GM18511 (cell line): ENCODE measurements around the gene ZNF76.
A peak's percentile ranks its signal among the peaks of the same experiment; 100 is the strongest.

ENCODE experiments used
- ATAC-seq: cut with Tn5 transposase; IDR thresholded peaks from one replicate; pipeline ENCODE4 v1.9.1; 2021; ENCODE audit warnings: mild to moderate bottlenecking, moderate library complexity; ENCODE audit not compliant: unreplicated experiment

Gene ZNF76

DNA sequence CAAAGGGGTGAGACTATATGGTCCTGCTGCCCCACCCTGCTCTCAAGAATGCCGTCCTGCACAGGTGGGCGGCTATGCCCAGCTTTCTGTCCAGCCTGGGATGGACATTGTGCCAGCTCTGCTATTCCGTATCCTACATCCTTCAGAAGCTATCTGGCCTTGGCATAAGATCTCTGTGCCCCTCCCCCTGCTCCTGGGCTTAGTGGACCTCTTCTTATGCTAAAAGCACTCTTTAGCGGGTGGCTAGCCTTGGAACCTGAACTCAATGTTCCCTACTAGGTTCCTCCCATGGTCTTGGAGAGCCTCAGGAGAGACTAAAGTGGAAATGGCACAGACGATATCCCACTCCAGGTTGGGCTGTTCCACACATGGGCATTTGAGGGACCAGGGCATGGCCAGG lies 23.3 kb upstream of the ZNF76 start:
- no peak for ATAC-seq

GRCh38 chr6:35237476-35237875 lies 22.1 kb upstream of the ZNF76 start:
- ATAC-seq: no peak

- ATAC-seq: no peak
Observed at GRCh38 chr6:35238843-35239289, 20.7 kb upstream of the ZNF76 start.

GRCh38 chr6:35239581-35239980 lies 20.0 kb upstream of the ZNF76 start:
- no peak for ATAC-seq

DNA sequence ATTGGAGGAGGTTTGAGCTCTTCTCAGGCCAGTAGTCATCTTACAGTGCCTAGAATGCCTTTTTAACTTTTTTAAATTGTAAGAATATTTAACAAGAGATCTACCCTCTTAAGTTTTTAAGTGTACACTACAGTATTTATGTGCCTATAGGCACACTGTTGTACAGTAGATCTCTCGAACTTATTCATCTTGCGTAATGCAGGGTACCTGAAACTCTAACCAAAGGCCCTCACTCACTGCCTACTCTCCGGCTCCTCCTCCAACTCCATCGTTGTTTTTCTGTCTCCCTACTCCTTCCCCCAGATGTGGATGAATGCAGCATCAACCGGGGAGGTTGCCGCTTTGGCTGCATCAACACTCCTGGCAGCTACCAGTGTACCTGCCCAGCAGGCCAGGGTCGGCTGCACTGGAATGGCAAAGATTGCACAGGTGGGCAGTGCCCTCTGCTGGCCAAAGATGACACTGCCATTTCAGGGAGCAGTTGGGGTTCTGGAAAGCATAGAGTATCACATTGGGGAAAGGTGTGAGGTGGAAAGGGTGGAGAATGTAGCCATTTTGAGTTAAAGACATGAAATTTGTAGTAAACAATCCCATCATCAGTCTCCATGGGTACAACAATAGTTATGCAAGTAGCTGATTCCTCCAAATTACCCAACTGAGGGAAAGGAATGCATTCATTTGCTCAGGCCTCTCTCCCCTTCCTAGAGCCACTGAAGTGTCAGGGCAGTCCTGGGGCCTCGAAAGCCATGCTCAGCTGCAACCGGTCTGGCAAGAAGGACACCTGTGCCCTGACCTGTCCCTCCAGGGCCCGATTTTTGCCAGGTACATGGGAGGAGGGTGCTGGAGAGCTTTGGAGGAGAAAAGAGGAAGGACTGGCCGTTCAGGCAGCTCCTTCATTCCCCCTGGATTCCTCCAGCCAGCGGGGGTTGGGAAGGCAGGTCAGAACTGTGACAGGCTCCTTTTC lies 18.4 kb upstream of the ZNF76 start:
- no peak for ATAC-seq

DNA sequence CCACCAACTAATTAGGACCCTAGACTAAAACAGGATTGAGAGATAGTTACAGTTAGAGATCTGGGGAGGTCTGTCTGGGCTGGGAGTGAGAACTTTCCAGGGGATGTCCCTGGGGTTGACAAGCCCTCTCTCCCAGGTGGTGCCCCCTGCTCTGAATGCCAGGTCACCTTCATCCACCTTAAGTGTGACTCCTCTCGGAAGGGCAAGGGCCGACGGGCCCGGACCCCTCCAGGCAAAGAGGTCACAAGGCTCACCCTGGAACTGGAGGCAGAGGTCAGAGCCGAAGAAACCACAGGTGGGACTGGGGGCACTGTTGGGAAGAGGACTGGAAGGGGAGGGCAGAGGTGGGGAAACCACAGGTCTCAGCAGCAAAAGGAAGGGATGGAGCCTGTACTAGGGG lies 17.0 kb upstream of the ZNF76 start:
- no peak for ATAC-seq

- ATAC-seq: no peak
Observed at GRCh38 chr6:35242906-35243305, 16.6 kb upstream of the ZNF76 start.

- ATAC-seq: no peak
Observed at GRCh38 chr6:35243386-35243958, 16.1 kb upstream of the ZNF76 start.

DNA sequence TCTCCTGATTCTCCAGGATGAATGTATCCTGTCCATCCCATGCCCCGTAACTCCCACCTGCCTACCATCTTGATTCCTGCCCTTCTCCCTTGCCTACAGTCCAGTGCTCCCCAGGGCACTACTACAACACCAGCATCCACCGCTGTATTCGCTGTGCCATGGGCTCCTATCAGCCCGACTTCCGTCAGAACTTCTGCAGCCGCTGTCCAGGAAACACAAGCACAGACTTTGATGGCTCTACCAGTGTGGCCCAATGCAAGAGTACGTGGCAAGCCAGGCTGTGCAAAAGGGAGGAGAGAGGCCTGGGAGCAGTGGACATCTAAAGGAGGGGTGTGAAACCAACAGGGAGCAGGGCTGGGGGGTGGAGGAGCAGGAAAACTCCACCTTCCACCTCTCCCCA lies 15.0 kb upstream of the ZNF76 start:
- ATAC-seq: no peak

GRCh38 chr6:35247642-35248231 lies 11.8 kb upstream of the ZNF76 start:
- no peak for ATAC-seq

DNA sequence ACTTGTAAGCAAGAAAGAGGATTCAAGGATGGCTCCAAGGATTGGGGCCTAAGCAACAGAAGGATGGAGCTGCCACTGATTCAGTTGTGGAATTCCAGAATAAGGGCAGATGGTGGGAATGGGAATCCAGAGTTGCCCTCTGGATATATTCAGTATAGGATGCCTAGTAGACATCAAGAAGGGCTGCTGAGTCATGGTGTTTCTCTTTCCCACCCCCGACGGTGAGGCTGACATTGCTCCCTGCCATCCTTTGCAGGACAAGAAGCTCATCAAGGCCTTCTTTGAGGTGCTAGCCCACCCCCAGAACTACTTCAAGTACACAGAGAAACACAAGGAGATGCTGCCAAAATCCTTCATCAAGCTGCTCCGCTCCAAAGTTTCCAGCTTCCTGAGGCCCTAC lies 11.2 kb upstream of the ZNF76 start:
- no peak for ATAC-seq

DNA sequence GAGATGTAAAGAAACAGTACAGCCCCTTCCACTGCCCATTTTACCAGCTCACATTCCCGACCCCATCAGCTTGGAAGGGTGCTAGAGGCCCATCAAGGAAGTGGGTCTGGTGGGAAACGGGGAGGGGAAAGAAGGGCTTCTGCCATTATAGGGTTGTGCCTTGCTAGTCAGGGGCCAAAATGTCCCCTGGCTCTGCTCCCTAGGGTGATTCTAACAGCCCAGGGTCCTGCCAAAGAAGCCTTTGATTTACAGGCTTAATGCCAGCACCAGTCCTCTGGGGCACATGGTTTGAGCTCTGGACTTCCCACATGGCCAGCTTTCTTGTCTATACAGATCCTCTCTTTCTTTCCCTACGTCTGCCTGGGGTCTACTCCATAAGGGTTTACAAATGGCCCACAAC lies 10.6 kb upstream of the ZNF76 start:
- no peak for ATAC-seq

DNA sequence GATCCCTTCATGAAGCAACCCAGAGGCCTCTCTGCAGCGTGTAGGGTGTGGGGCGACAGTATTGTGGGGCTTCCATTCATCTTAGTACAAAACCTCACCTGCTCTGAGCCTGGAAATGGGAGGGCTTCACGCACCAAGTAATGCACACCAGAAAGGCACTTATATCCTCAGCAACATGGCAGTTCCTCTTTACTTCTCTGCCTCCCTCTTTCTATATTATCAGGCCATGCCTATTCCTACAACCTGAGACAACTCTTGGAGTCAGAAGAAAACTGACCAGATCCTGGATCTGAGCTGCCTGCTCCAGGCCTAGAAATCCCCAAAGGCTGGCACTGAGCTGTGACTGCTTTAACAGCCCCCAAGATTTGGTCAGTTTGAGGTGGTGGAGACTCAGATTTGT lies 7.6 kb upstream of the ZNF76 start:
- ATAC-seq: no peak

GRCh38 chr6:35253249-35253648 lies 6.3 kb upstream of the ZNF76 start:
- ATAC-seq: no peak

DNA sequence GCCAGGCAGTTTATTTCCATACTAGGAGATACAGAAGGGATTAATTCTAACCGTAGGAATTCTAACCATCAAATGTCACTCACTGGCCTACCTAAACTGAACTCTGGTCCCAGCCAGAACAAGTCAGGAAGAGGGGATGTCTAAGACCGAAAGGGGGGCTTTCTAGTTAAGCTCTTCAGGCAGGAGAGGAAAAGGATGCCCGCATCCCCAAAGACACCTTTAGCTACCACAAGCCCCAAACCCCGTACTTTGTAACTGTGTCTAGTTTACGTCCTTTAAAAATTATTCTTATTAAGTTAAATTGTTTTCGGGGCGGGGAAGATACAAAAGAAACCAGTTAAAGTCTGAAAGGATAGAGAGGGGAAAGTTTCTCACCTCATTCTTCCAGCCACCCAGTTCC lies 1.2 kb upstream of the ZNF76 start:
- no peak for ATAC-seq

DNA sequence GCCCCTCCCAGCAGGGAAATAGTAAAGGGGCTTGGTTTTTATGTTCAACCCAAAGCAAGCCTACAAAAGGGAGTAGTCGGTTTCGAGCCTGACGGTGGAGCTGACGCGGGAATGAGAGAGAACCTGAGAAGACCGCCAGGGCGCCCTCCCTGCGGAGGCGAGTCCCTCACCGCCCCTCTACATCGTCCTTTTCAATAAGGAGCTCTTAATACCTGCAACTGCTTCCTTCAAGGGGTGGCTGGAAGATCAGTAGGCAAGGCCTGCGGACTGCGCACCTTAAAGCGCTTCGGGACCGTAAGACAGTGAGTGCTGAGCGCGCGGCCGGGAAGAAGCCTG lies 709 bp upstream of the ZNF76 start:
- ATAC-seq: peak; percentile 28

- ATAC-seq: peak; percentile 37
Observed at GRCh38 chr6:35259948-35260590, 534 bp downstream of the ZNF76 start.

DNA sequence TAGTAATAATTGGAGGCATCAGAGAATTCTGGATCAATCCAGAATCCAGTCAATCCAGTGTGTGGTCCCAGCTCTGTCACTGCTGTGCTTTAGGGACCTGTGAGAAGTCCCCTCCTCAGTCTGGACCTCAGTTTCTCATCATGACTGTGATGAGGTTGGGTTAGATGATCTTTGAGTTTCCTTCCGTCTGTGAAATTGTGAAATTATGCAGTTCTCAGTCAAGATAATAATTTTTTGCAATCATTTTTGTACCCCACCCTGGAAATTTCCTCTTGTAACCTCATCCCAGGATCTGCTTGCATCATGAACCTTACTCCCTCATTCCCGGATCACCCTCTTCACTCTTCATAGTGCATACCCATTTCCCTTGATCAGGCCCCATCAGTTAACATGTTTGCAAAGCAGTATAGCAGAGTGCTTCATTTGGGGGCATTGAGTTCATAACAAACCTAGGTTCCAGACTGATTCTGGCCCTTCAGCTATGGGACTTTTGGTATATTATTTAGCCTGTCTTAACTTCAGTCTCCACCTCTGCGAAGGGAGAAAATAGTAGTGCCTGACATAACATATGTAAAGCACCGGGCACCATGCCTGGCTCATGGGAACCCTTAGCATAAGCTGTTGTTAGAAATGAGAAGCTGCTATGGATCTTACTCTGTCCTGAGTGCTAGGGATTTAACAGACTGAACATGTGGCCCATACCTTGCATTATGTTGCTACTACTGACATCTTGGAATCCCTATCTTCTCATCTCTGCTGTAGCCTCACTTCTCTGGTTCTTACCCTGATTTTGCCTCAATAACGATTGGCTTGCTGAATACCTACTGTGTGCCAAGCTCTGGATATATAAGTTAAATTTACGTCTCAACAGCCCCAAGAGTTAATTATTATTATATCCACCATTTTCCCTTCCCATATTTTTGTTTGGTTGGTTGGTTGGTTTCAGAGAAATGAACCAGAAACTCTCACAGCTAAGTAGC lies 1.3 kb downstream of the ZNF76 start:
- no peak for ATAC-seq

DNA sequence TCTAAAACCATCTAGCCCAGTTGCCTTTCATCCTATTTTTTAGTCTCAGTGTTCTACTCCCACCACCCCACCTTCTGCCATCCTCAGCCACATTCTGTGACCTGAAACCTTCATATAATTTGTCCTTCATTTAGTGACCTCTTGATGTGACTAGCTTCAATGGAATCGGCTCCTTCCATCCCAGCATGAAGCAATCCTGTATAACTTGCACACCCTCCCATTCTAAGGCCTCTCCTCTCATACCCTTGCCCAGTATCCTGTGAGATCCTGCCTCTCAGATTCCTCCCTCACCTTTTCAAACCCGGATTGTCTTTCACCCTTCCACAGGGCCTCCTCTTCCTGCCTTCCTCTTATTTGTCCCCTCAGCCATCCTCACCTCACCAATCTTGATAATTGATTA lies 3.1 kb downstream of the ZNF76 start:
- no peak for ATAC-seq

DNA sequence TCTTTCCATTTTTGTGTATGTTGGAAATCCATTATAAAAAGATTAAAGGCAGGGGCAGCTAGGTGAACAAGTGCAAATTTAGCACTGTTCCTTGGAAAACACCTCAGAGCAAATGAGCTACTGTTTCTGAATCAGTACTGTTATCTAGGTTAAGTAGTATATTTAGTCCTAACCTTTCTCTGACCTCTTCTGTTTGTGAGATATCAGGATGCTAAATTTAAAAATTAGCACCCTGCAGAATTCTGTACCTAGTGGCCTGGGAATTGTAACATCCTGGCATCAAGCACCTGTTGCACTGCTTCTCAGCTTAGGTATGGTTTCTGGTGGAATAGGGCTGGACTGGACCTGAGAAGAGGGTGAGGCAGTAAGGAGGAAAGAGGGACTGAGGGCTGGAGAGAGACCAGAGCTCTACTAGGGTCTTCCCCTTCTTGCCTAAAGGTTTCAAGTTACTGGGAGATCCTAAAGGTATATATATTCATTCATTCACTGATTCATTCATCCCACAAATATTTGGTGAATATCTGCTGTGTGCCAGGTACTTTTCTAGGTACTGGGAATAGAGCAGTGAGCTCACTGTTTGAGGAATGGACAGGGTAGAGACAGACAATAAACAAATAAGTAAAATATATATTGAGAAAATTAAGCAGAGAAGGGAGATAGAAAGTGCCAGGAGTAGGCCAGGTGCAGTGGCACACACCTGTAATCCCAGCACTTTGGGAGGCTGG lies 5.2 kb downstream of the ZNF76 start:
- ATAC-seq: no peak
